GM12878 (cell line): ENCODE data around the gene LTN1. TPM values are rescaled to one million over a fixed set of nuclear protein-coding genes. Genes with fewer than 3 reads are reported as not detected.

ENCODE experiments used
- ATAC-seq: fragments of 200-7000 bp; cut with Tn5 transposase; 3 replicates; pipeline ENCODE4 v1.9.1; 2020; ENCODE audit warnings: mild to moderate bottlenecking, moderate library complexity
- BruUV-seq: library from RNA; stranded (reverse); fragments of 400-500 nt; replicated peaks from 2 replicates; lab custom pipeline; 2021; lab: Mats Ljungman, UMichigan
- CTCF ChIA-PET: fragments of 300-600 bp; sonication (Branson Sonifier 250); formaldehyde crosslinking; extraction: SDS; loops from one replicate; lab custom pipeline; 2021; ENCODE audit warnings: inconsistent platforms; lab: Yijun Ruan, JAX
- POLR2A ChIA-PET: fragments of 350-600 bp; formaldehyde crosslinking; extraction: SDS; loops from one replicate; lab custom pipeline; 2021; ENCODE audit warnings: inconsistent platforms; lab: Charles Lee
- RAD21 ChIA-PET: fragments of 300-600 bp; sonication (Branson Sonifier 250); formaldehyde crosslinking; loops from one replicate; lab custom pipeline; 2023; ENCODE audit warnings: antibody characterized with exemption; ENCODE audit not compliant: unreplicated experiment; lab: Charles Lee
- SMC1A ChIA-PET: fragments of 300-600 bp; sonication (Branson Sonifier 250); formaldehyde crosslinking; loops from one replicate; lab custom pipeline; 2023; ENCODE audit not compliant: unreplicated experiment, uncharacterized antibody; lab: Charles Lee
- DNase-seq: peaks from one replicate; pipeline ENCODE4 v3.0.0-alpha.2; 2011; ENCODE audit warnings: low read depth, low spot score
- FAIRE-seq: peaks from 3 replicates; lab custom pipeline; 2011; peaks lifted over from hg19 to GRCh38; lab: Jason Lieb, UNC
- H2AFZ ChIP-seq: 2 replicates; pipeline ENCODE4 v1.6.0; 2011; ENCODE audit warnings: low read depth, low read length, control low read depth; ENCODE audit not compliant: control insufficient read depth
- H3K27ac ChIP-seq: 2 replicates; pipeline ENCODE4 v1.5.1; 2011; ENCODE audit warnings: control low read depth; ENCODE audit not compliant: control insufficient read depth, insufficient read depth
- H3K27me3 ChIP-seq, 2 experiments: replicated peaks in 1 of 2; 2 replicates each; pipeline versions ENCODE4 v1.6.0 to v1.6.1; 2011; ENCODE audit warnings: low read length in 1 of 2; ENCODE audit not compliant: control insufficient read depth in 2 of 2, insufficient read depth in 2 of 2
- H3K36me3 ChIP-seq, 2 experiments: 2 replicates each; pipeline ENCODE4 v1.5.1; 2011; ENCODE audit warnings: low read length in 1 of 2; ENCODE audit not compliant: control insufficient read depth in 2 of 2, insufficient read depth in 2 of 2
- H3K4me1 ChIP-seq: 2 replicates; pipeline ENCODE4 v1.6.1; 2011; ENCODE audit warnings: mild to moderate bottlenecking, low read length, moderate library complexity, mixed read lengths; ENCODE audit not compliant: control insufficient read depth, insufficient read depth
- H3K4me2 ChIP-seq: 2 replicates; pipeline ENCODE4 v1.6.0; 2011; ENCODE audit warnings: control low read depth; ENCODE audit not compliant: control insufficient read depth, insufficient read depth
- H3K4me3 ChIP-seq: fragments of 200-600 bp; sonication (generic); 2 replicates; pipeline ENCODE4 v1.5.1; 2016
- H3K79me2 ChIP-seq: 2 replicates; pipeline ENCODE4 v1.6.0; 2011; ENCODE audit warnings: low read length; ENCODE audit not compliant: control insufficient read depth, insufficient read depth
- H3K9ac ChIP-seq: 2 replicates; pipeline ENCODE4 v1.8.0; 2011; ENCODE audit warnings: low read length, control low read depth, mixed read lengths; ENCODE audit not compliant: control insufficient read depth, insufficient read depth
- H3K9me3 ChIP-seq: replicated peaks from 3 replicates; pipeline ENCODE4 v1.5.1; 2011; ENCODE audit warnings: mild to moderate bottlenecking, low read length; ENCODE audit not compliant: control insufficient read depth, insufficient read depth
- H4K20me1 ChIP-seq: 2 replicates; pipeline ENCODE4 v1.6.0; 2011; ENCODE audit not compliant: control insufficient read depth, insufficient read depth
- BRCA1 ChIP-seq: IDR thresholded peaks from 2 replicates; pipeline ENCODE4 v1.6.1; 2011; ENCODE audit warnings: low read depth, low read length, improper control_type of control experiment
- CEBPZ ChIP-seq: fragments of 150-350 bp; IDR thresholded peaks from 2 replicates; pipeline ENCODE4 v1.6.1; 2016; ENCODE audit warnings: low read depth, low read length
- CTCF ChIP-seq, 3 experiments: IDR thresholded peaks in 2 of 3; conservative IDR thresholded peaks in 1 of 3; 2 replicates each; pipeline ENCODE4 v1.5.1; 2011; ENCODE audit warnings: low read depth in 3 of 3, low read length in 3 of 3, mild to moderate bottlenecking in 3 of 3, control low read depth in 2 of 3, moderate library complexity in 2 of 3, inconsistent platforms in 1 of 3, mixed read lengths in 1 of 3; ENCODE audit not compliant: control insufficient read depth in 2 of 3, insufficient read depth in 1 of 3; ENCODE audit errors: extremely low read depth in 1 of 3
- DPF2 ChIP-seq: fragments of 450-650 bp; IDR thresholded peaks from 2 replicates; pipeline ENCODE4 v1.6.1; 2017; ENCODE audit warnings: mild to moderate bottlenecking
- E4F1 ChIP-seq: fragments of 450-650 bp; IDR thresholded peaks from 2 replicates; pipeline ENCODE4 v1.6.1; 2018; ENCODE audit warnings: borderline replicate concordance, mild to moderate bottlenecking; ENCODE audit not compliant: partially characterized antibody
- MYC ChIP-seq: IDR thresholded peaks from 2 replicates; pipeline ENCODE4 v1.6.1; 2011; ENCODE audit warnings: mild to moderate bottlenecking, low read length, moderate library complexity, inconsistent platforms; ENCODE audit not compliant: insufficient read depth, insufficient replicate concordance, insufficient read length, severe bottlenecking
- NFYA ChIP-seq: IDR thresholded peaks from 2 replicates; pipeline ENCODE4 v1.6.1; 2011; ENCODE audit warnings: low read depth, mild to moderate bottlenecking, low read length, improper control_type of control experiment, borderline replicate concordance
- SMAD1 ChIP-seq: fragments of 450-650 bp; IDR thresholded peaks from 2 replicates; pipeline ENCODE4 v1.6.1; 2018; ENCODE audit warnings: mild to moderate bottlenecking, low read depth; ENCODE audit not compliant: partially characterized antibody
- SMC3 ChIP-seq: IDR thresholded peaks from 2 replicates; pipeline ENCODE4 v1.6.1; 2011; ENCODE audit warnings: low read length, improper control_type of control experiment, borderline replicate concordance
- STAT1 ChIP-seq: fragments of 450-650 bp; conservative IDR thresholded peaks from 2 replicates; pipeline ENCODE4 v1.6.1; 2014; ENCODE audit warnings: antibody characterized with exemption, mild to moderate bottlenecking
- TCF3 ChIP-seq: IDR thresholded peaks from 2 replicates; pipeline ENCODE4 v1.6.1; 2012; ENCODE audit warnings: low read depth, mild to moderate bottlenecking, low read length, borderline replicate concordance; ENCODE audit not compliant: insufficient read depth
- WRNIP1 ChIP-seq: IDR thresholded peaks from 2 replicates; pipeline ENCODE4 v1.6.1; 2011; ENCODE audit warnings: low read depth, low read length, improper control_type of control experiment, borderline replicate concordance
- ZBTB11 ChIP-seq: fragments of 450-650 bp; formaldehyde crosslinking; IDR thresholded peaks from 2 replicates; pipeline ENCODE4 v1.5.0; 2022; ENCODE audit warnings: mild to moderate bottlenecking, missing genetic modification characterization
- WGBS: methylation state at CpG from one replicate; pipeline ENCODE4 v1.1.6; 2016; ENCODE audit warnings: low lambda C conversion rate; ENCODE audit not compliant: insufficient replicate concordance, insufficient coverage; ENCODE audit errors: missing lambda C conversion rate; 5-methylcytosine and 5-hydroxymethylcytosine counted together
- in situ Hi-C: fragments of 300-500 bp; cut with MboI; formaldehyde crosslinking; loops from 9 replicates; pipeline ENCODE4 v1.14.3; 2018; ENCODE audit warnings: mixed read lengths
- intact Hi-C: fragments of 100-400 bp; cut with micrococcal nuclease; formaldehyde crosslinking; loops from one replicate; pipeline ENCODE4 v1.14.2; 2022; ENCODE audit not compliant: unreplicated experiment
- polyA plus RNA-seq, 11 experiments: library from polyadenylated mRNA; depleted of rRNA in 4 of 11; unstranded in 6 of 11; stranded (reverse) in 5 of 11; fragments of >200 nt; fragmentation: Nextera tagmentation in 4 of 11; fragmentation: Illumina TruSeq in 1 of 11; extraction: Ambion mirVana in 4 of 11; extraction: Trizol in 1 of 11; gene quantifications; 1 replicate in 1 of 11; 2 replicates in 10 of 11; pipeline versions ENCODE4 v1.2.1 to v1.2.3, GENCODE V29; 2011 to 2016; ENCODE audit warnings: inconsistent platforms in 2 of 11, missing spikeins in 2 of 11, low read depth in 1 of 11
- total RNA-seq, 4 experiments: library from RNA; depleted of rRNA in 3 of 4; stranded (reverse); fragments of >200 nt in 3 of 4; fragmentation: Illumina TruSeq in 1 of 4; extraction: Trizol in 1 of 4; gene quantifications; 2 replicates each; pipeline versions ENCODE4 v1.2.1 to v1.2.3, GENCODE V29; 2013 to 2021

LTN1 gene
- total and polyA plus RNA-seq, 10 of the 15 experiments (the other 5 are each of a cell fraction or from before 2014, with no cell fraction given): 3.5 to 17.3 (median 12.3) TPM

- 97% methylated on average over 7 of the region's 7 CpGs for WGBS
- no peaks in the 10 kb centered on the region for H3K4me1 ChIP-seq
- no peak overlapping the region for H2AFZ ChIP-seq
- no peak overlapping the region for H3K27ac ChIP-seq
- no TSS peak for BruUV-seq
- no peak overlapping the region for H3K4me3 ChIP-seq
- ChIA-PET POLR2A (no interaction called here), CTCF (no interaction called here), SMC1A (no interaction called here), RAD21 (no interaction called here)
- 0 out of 4 replicates have a peak, but pooled peaks cover 0 to 2% of the 10 kb centered on the region in 2 experiments for H3K36me3 ChIP-seq
- in situ Hi-C loops (no loop called here), intact Hi-C loops (no loop called here)
- FAIRE-seq (no peak), DNase-seq (no peak), ATAC-seq (no peak)
- H3K9ac ChIP-seq: no peak overlapping the region
- H3K9me3 ChIP-seq: no peaks in the 10 kb centered on the region
- no peak overlapping the region for H3K4me2 ChIP-seq
- no peaks in the 10 kb centered on the region for H4K20me1 ChIP-seq
- no peaks in the 10 kb centered on the region for H3K27me3 ChIP-seq
- H3K79me2 ChIP-seq: no peaks in the 10 kb centered on the region
- TF ChIP-seq SMAD1: no peak
- TF ChIP-seq CEBPZ: no peak
- TF ChIP-seq CTCF (IDR thresholded peaks at IDR 0.05 in 2 of 3, conservative IDR thresholded peaks at IDR 0.05 in 1 of 3; ENCODE audit: control insufficient read depth in 2 of 3, extremely low read depth in 1 of 3, insufficient read depth in 1 of 3, low read depth in 3 of 3, low read length in 3 of 3): no peak
- no peak for TF ChIP-seq BRCA1
- no peak for TF ChIP-seq TCF3
- no peak for TF ChIP-seq DPF2
- no peak for TF ChIP-seq STAT1
- TF ChIP-seq NFYA: no peak
- no peak for TF ChIP-seq SMC3
- TF ChIP-seq ZBTB11 (CRISPR knock-in tag): no peak
- no peak for TF ChIP-seq WRNIP1
- TF ChIP-seq MYC: no peak
- TF ChIP-seq E4F1: no peak
Measured at GRCh38 chr21:28922368-28922767, 70.3 kb downstream of the LTN1 start.
